ENCODE results near the gene ABHD2. TPM values are rescaled to one million over a fixed set of nuclear protein-coding genes. Genes with fewer than 3 reads are reported as not detected.

ABHD2 gene
- total and polyA plus RNA-seq, 9 of the 15 experiments (the other 6 are each of a cell fraction or from before 2014, with no cell fraction given), result 16.9 to 99.8 (median 47.5) TPM

- TF ChIP-seq MEF2D (tag; conservative IDR thresholded peaks at IDR 0.05; ENCODE audit: low read depth), result no peak
- TF ChIP-seq DMBX1 (CRISPR knock-in tag; IDR thresholded peaks at IDR 0.05; ENCODE audit: borderline replicate concordance), result no peak
- no peak for TF ChIP-seq DPF2 (IDR thresholded peaks at IDR 0.05)
- TF ChIP-seq C11orf30 (IDR thresholded peaks at IDR 0.05; ENCODE audit: low read depth), result no peak
- TF ChIP-seq HNRNPUL1 (IDR thresholded peaks at IDR 0.05; ENCODE audit: low read length), result no peak
- TF ChIP-seq MCM3 (IDR thresholded peaks at IDR 0.05), result no peak
- no peak for TF ChIP-seq SMARCB1 (IDR thresholded peaks at IDR 0.05; ENCODE audit: insufficient read length, low read depth)
- no peak for TF ChIP-seq RAD21 (CRISPR knock-in tag; conservative IDR thresholded peaks at IDR 0.05 in 1 of 2, IDR thresholded peaks at IDR 0.05 in 1 of 2)
- no peak for TF ChIP-seq HNRNPK (IDR thresholded peaks at IDR 0.05; ENCODE audit: low read depth, low read length, poor library complexity, severe bottlenecking)
Measured at GRCh38 chr15:89098281-89098680, 10.0 kb downstream of the ABHD2 start (continued).

GRCh38 chr15:89099968-89100367 lies 11.7 kb downstream of the ABHD2 start:
- H3K27ac ChIP-seq (ENCODE audit: extremely low read depth, low read depth, low read length), result no peak overlapping the region
- ChIA-PET POLR2A (interaction anchor here (10.0 kb wide), 1 partner anchor 11 kb away, joined by 62 read pairs; the partner anchor contains the start of gene ABHD2), CTCF (ENCODE audit: low intra/inter-chr PET ratio) (no interaction called here)
- H3K9me3 ChIP-seq (replicated peaks; ENCODE audit: control insufficient read depth, insufficient read depth, low read depth, low read length), result no peaks in the 10 kb centered on the region
- no peak overlapping the region for H2AFZ ChIP-seq (ENCODE audit: low read depth, low read length)
- intact Hi-C loops (cut with micrococcal nuclease), result no loop called here
- ATAC-seq (no peak), FAIRE-seq (no peak), DNase-seq (ENCODE audit: extremely low read depth in 1 of 4, low spot score in 3 of 4) (no peak)
- no peaks in the 10 kb centered on the region for H3K9me1 ChIP-seq (ENCODE audit: control insufficient read depth, insufficient read depth, low read length)
- H3K36me3 ChIP-seq (ENCODE audit: control insufficient read depth, insufficient read depth, low read length), result peaks cover 73% of the 10 kb centered on the region
- peaks cover 4% of the 10 kb centered on the region; the same call in 1 of the 2 replicates for H4K20me1 ChIP-seq (replicated peaks; ENCODE audit: control insufficient read depth, insufficient read depth, low read length)
- in situ Hi-C loops (cut with MboI), result no loop called here
- TF ChIP-seq CHAMP1 (IDR thresholded peaks at IDR 0.05) (no peak), ZZZ3 (IDR thresholded peaks at IDR 0.05) (no peak), NR1H2 (CRISPR knock-in tag; IDR thresholded peaks at IDR 0.05) (no peak), HNRNPUL1 (IDR thresholded peaks at IDR 0.05; ENCODE audit: low read length) (no peak), NUFIP1 (IDR thresholded peaks at IDR 0.05; ENCODE audit: partially characterized antibody) (no peak), LCOR (CRISPR knock-in tag; IDR thresholded peaks at IDR 0.05) (no peak)
- TF ChIP-seq, protein P1, sequence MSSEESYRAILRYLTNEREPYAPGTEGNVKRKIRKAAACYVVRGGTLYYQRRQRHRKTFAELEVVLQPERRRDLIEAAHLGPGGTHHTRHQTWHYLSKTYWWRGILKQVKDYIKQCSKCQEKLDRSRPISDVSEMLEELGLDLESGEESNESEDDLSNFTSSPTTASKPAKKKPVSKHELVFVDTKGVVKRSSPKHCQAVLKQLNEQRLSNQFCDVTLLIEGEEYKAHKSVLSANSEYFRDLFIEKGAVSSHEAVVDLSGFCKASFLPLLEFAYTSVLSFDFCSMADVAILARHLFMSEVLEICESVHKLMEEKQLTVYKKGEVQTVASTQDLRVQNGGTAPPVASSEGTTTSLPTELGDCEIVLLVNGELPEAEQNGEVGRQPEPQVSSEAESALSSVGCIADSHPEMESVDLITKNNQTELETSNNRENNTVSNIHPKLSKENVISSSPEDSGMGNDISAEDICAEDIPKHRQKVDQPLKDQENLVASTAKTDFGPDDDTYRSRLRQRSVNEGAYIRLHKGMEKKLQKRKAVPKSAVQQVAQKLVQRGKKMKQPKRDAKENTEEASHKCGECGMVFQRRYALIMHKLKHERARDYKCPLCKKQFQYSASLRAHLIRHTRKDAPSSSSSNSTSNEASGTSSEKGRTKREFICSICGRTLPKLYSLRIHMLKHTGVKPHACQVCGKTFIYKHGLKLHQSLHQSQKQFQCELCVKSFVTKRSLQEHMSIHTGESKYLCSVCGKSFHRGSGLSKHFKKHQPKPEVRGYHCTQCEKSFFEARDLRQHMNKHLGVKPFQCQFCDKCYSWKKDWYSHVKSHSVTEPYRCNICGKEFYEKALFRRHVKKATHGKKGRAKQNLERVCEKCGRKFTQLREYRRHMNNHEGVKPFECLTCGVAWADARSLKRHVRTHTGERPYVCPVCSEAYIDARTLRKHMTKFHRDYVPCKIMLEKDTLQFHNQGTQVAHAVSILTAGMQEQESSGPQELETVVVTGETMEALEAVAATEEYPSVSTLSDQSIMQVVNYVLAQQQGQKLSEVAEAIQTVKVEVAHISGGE (CRISPR knock-in tag; IDR thresholded peaks at IDR 0.05), result no peak
- BruUV-seq (replicated peaks), result no TSS peak
- H3K9ac ChIP-seq (ENCODE audit: insufficient read depth in 1 of 2, low read depth in 2 of 2, low read length in 2 of 2), result no peak overlapping the region
- H3K4me1 ChIP-seq (replicated peaks in 1 of 2; ENCODE audit: control insufficient read depth in 2 of 2, insufficient read depth in 2 of 2, low read length in 2 of 2), result peaks cover 6 to 25% of the 10 kb centered on the region in 2 experiments
- H3K4me2 ChIP-seq (ENCODE audit: insufficient read depth, low read length), result no peak overlapping the region
- peaks cover 95% of the 10 kb centered on the region for H3K79me2 ChIP-seq (ENCODE audit: control insufficient read depth, insufficient read depth, low read length)
- H3K4me3 ChIP-seq, result no peak overlapping the region
- 100% methylated on average over 3 of the region's 3 CpGs for WGBS (ENCODE audit: insufficient coverage, low coverage, missing lambda C conversion rate)
- no peaks in the 10 kb centered on the region for H3K27me3 ChIP-seq (ENCODE audit: control insufficient read depth in 2 of 2, insufficient read depth in 2 of 2, low read length in 2 of 2)
